Activated CD8-positive, alpha-beta memory T cell treated with anti-CD3 and anti-CD28 coated beads, Interleukin-2, amount 50 U/mL, for 48 hours (primary cell): Measurements from ENCODE around the gene ATP6AP2.
"Not testable (repeated sequence)": the region's sequence is repeated elsewhere in the genome, so short reads cannot be mapped to it uniquely, and the experiment has no call there.

ENCODE experiments used
- DNase-seq: peaks from one replicate; pipeline ENCODE4 v3.0.0-alpha.2; 2020

The ATP6AP2 gene, protein sequence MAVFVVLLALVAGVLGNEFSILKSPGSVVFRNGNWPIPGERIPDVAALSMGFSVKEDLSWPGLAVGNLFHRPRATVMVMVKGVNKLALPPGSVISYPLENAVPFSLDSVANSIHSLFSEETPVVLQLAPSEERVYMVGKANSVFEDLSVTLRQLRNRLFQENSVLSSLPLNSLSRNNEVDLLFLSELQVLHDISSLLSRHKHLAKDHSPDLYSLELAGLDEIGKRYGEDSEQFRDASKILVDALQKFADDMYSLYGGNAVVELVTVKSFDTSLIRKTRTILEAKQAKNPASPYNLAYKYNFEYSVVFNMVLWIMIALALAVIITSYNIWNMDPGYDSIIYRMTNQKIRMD

DNA sequence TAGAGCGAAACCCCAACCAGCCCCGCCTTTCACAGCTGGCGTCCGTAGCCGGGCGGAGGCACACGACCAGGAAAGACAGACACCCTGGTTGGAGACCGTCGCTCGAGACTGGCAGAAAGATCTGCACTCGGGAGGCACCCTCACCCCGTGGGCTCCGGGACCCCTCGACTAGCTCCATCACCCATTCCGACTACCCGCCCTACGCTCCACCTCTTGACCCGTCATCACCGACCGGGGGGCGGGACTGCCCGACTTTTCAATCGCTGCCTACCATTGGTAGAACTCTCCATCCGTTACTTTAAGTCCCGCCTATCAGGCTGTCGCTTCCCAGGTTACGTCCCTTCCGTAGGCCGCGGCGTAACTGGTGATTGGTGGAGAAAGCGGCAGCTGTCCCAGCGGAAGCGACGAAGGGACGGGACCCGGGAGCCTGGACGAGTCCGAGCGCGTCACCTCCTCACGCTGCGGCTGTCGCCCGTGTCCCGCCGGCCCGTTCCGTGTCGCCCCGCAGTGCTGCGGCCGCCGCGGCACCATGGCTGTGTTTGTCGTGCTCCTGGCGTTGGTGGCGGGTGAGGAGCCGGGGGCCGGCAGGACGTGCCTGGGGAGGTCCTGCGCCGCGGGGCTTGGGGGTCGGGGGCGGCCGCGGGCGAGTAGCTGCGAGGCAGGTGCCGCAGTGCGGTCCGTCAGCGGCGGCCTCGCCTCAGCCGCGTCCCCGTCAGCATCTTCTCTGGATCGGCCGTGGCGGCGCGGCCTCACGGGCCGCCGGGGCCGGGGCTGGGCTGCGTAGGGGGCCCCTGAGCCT lies at the start of gene ATP6AP2:
ATP6AP2 (plus strand) TSS at position 434 of the 799 bp plus-strand sequence; CDS start at position 530, 96 bp downstream.
- peak; percentile 86 for DNase-seq

DNA sequence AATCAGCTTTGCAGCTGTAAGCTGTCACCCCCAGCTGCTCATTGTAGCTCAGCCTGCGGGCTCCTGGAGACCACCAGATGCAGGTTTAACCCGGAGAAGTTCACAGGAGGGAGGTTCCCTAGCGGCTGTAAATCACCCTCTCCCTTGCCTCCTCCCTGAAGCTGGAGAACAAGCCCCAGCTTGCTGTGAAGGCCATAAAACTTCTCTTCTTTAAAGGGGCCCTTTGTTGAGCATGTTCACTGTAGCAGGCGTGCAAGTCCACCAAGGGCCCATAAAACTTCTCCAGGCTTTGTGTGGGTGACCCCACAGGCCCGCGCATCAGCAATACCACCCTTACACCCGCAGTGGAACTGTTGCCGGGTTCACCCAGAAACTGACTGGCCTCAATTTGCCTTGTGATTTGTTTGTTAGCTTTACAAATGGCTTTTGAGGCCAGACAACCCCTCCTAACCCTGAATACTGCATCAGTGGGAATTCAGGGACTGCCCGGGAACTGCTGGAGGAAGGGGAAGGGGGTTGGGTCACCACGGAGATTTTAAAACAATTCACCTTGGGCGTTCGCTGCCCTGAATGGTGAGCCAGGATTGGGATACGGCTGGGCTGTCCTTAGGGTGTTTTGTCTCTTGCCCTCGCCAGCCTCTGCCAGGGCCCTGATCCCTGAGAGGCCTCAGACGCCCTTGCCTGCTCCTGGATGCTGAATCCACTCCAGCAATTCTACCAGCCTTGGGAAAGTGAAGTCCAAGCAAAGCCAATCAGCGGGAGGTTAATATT lies 49.5 kb upstream of the ATP6AP2 start:
- no peak for DNase-seq

DNA sequence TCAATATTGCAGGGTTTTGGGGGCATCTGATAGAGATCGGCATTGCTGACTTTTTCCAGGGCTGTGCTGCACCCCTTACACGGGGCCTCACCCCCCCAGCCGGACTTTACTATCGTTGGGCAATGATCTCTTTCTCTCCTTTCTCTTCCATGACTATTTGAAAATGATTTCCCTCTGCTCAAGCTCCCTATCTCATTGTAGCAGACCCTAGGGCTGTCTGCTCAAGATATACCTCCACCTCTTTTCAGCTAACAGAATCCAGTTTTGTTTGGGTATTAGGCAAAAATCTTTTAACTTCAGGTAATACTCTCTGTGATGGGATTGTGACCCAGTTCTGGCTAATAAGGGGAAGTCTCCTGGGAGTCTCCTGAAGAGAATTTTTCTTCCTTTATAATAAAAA lies 43.5 kb upstream of the ATP6AP2 start:
- DNase-seq, result no peak

DNA sequence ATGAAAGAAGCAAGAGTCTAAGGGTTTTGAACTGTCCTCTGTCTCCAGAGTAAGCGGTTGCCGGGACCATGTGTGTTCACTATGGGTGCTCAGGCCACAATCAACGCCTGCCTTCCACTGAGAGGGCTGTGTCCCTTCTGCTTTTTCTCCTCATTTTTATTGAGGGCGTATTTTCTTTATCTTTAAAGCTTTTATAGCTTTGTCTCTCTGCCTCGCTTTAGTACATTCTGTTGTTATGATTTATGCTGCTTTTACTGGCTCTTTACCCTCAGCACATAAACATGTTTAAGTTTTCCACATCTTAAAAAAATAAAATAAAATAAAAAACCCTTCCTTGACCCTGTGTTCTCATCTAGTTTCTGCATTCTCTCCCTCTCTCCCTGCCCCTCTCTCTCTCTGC lies 42.4 kb upstream of the ATP6AP2 start:
- no peak for DNase-seq

DNA sequence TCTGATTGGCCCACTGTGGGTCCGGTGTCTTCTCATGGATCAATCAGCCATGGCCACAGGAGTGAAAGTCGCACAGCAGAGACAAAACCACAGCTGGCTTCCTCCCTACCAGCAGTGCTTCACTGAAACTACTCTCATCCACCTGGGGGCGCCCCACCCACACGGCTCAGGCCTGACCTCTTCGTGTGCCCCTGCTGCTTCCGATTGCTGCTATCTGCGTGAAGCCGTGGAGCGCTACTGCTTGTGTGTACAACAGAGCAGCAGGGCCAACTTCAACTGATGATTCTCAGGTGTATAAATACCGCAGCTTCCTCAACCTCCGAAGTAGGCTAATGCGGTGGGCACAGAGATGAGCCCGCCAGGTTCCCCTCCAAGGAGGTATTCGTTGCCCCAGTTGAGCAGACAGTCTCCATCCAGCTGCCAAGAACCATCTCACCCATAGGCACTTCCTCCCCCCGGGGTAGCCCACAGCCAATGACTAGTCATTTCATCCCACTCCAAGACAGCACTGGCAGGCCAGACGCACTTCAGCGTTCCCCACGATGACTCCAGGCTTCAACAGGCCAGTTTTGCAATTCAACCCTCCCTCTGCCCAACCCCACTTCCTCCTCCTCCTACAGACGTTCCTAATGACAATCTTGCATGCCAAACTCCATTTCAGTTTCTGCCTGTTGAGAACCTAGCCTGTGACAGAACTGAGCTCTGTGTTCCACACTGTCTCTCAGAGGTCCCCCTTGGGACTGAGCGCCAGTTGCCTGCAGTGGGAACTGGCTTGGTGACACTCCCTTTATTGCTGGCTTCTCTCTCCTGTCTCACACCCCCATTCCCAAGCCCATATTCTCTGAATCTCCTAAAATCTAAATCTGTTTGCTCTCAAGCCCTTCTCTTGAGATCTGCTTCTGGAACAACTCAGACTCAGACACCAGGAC lies 41.3 kb upstream of the ATP6AP2 start:
- DNase-seq, result peak; percentile 79

DNA sequence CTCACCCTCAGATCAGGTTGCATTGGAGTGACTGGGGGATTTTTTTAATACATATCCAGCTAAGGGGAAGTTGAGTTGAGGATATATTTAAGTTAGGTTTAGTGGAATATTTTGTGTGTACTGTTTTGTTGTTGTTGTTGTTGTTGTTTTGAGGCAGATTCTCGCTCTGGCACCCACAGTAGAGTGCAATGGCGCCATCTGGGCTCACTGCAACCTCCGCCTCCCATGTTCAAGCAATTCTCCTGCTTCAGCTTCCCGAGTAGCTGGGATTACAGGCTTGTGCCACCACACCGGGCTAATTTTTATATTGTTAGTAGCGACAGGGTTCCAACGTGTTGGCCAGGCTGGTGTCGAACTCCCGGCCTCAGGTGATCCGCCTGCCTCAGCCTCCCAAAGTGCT lies 38.6 kb upstream of the ATP6AP2 start:
- no peak for DNase-seq

DNA sequence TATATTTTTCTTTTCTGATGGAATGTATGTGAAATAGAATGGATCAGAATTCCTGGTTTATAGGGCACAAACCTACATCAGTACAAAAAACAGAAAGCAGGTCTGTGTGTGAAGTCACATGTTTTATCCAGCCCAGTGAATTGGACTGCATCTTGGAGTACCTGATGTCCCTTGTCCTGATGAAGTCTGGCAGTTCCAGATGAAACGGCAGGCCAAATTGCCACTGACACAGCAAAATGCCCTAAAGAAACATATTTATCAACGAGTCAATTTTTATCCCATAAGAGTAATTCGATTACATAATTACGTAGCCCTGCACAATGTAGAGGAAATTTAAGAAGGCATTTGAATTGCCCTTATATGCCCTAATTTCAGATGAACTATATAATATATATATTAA lies 37.8 kb upstream of the ATP6AP2 start:
- DNase-seq, result no peak

DNA sequence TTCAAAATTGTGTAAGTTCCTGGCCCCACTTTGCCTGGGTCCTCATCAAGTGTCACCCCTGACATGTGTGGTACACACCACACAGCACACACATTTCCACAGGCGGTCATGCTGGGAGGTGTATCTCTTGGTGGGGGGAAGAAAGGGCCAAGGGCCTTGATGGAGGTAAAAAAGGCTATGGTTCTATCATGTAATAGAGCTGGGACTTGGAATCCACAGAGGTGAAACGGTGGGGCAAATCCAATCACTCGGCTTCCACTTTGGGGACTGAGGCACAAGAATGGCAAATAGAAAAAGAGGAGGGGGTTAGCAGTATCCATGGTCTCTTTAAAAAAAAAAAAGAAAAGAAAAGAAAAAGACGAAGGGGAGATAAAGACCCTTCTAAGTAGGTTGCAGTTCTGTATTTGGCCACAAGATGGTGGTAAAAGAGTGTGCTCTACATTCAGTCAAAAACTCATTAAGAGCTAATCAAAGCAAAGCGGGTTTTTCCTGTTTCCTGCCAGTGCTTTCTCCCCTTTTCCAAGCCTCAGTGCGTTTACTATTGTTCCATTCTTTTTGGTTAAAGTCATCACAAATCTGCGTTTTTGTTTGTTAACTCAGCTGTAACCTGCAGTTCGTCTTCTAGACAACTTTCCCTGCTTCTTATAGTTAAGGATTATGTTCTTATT lies 37.0 kb upstream of the ATP6AP2 start:
- no peak for DNase-seq

DNA sequence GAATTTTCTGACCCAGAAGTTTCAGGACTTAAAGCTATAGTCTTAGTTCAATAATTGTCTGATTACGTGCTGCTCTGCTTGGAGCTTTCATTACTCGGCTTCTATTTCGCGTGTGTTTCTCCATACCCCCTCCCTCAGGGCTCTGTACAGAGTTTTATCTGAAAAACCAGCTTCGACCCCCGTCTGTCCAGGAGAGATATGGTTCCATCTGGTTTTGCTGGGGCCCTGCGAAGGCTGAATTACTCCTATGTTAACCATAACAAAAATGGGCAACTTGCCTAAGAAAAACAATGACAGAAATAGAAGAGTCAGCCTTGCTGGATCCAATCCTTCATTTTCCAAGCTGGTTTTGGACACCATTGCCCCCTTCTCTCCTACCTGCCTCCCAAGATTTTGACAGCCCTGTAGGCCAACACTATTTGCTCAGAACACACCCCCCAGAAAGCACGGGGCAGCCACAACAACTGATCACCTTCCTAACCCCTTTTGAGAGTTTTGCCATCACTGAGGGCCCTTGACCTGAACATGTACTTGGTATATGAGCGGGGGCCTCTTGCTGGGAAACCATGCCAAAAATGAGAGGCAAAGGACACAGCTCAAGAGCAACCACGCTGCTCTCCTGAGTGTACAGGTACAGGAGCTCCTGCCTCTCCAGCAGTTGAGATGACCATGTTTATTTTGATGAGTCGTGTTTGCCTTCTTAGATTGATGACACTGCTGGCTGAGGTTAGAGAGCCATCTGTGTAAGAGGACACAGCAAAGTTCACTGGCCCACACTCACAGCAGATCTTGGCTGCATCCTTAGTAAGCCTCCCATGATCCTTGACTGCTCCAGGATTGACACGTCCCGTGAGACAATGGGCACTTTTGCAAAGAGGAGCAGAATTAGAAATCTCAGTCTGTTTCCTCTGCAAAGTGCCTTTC lies 36.2 kb upstream of the ATP6AP2 start:
- no peak for DNase-seq

DNA sequence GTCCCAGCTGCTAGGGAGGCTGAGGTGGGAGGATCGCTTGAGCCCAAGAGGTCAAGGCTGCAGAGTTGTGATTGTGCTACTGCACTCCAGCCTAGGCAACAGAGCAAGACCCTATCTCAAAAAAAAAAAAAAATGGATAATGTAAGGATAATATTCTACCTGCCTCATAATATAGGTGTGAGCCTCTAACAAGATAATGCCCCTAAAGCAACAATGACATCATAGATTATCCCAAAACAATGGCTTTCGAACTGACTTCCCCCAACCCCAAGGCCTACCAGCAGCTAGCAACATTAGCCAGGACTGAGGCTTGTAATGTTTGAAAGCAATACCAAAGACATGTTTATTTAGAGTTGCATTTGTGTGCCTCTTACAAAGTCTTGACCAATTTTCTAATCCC lies 33.9 kb upstream of the ATP6AP2 start:
- DNase-seq, result no peak

DNA sequence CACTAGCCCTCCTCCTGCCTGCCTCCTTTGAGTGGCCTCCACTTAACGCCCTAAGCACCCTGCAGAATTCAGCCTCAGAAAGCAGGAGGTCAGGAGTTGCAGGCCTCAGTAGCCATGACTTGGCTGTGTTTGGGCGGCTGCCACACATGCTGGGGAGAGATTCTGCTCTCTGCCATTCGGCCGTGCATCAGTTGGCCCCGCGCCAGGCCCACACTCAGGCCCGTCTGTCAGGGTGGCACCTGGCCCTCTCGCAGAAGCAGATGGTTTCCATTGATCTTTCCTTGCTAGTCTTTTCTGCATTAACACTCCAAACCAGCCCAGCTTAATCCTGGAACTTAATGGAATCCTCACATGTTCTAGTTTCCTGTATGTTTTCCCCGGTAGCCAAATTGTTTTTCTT lies 30.7 kb upstream of the ATP6AP2 start:
- DNase-seq, result no peak

DNA sequence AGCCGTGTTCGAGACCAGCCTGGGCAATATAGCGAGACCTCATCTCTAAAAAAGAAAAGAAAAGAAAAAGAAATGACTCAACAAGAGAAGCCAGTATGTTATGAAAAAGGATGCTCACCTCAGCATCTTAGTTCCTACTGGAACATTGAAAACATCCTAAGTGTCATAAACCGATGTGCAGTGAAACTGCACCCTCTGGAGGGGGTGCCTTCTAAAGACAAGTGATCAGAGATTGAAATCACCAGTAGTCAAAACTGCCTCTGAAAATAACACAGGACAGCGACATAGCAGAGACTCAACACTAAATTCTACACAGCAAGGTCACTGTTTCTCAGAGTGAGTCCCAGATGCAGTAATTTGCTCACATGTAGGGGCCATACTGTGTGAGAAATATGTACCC lies 28.0 kb upstream of the ATP6AP2 start:
- no peak for DNase-seq

DNA sequence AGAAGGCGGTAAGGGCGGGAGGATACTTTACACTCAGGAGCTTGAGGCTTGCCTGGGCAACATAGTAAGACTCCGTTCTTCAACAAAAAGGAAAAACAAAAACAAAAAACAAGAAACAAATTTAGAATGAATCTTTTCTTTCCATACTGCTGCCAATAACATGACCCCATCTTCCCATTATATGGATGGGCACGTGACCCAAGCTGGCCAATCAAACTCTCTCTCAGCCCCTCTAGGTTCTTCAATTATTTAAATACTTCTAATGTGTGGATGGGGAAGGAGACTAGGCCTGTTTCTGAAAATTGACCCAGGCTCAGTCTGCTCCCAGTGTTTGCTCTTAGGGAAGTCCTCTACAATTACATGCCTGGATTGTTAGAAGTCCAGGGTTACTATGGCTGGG lies 22.2 kb upstream of the ATP6AP2 start:
- DNase-seq, result no peak

DNA sequence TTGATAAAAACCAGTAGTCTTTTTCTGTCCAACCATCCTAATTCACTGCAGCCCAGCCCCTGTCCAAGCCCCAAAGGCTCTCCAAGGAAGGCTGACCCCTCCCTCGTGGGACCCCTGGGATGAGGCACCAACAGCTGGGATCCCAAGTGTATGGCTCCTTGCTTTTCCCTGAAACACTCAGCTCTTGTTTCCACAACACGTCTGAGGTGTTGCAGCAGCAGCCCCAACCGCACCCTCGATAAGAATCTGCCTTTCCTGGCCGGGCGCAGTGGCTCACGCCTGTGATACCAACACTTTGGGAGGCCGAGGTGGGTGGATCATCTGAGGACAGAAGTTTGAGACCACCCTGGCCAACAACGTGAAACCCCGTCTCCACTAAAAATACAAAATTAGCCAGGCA lies 17.0 kb upstream of the ATP6AP2 start:
- no peak for DNase-seq

DNA sequence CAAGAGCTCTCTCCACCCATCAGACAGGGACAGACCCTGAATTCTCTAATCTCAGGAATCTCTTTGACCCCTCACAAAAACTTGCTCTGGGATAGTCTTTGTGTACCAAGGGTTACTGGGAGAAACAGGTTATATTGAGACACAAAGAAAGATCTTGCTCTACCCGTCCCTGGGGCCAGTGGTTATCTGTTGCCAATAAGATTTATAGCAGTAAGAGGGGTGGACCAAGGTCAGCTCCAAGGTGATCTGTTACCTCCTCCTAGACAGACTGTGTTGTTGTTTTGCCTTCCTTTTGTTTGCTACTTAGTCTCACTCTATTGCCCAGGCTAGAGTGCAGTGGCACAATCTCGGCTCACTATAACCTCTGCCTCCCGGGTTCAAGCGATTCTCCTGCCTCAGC lies 16.3 kb upstream of the ATP6AP2 start:
- DNase-seq, result no peak

DNA sequence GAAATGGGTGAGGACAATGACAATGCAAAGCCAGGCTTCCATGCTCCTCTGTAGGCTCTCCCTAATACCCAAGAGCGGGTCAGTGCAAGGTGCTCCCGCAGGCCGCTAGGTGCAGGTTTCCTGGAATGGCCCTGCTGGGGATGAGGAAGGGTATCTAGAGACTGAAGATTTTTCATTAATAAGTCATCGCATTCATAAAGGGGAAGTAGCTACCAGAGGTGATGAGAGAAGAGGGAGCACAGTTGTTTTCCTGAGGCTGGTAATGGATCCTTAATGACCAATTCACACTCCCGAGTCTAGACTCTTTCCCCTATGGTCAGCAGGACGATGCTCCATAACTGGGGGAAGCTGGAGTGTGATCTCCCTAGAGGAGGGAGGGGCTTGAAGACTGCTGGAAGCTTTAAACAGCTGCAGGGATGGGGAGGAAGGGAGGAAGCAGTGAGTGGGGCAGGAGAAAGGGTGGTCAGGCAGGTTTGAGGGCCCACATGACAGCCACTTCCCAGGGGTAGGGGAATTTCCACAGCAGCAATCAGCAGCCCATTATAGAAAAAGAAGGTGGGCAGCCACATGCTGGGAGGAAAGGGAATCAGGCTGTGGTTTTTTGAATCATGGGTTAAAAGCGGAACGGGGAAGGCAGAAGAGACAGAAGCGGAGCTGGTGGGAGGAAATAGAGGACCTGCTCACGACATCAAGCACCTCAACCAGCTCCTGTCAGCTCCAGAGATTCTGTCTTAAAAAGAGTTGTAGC lies 10.2 kb upstream of the ATP6AP2 start:
- DNase-seq, result no peak

DNA sequence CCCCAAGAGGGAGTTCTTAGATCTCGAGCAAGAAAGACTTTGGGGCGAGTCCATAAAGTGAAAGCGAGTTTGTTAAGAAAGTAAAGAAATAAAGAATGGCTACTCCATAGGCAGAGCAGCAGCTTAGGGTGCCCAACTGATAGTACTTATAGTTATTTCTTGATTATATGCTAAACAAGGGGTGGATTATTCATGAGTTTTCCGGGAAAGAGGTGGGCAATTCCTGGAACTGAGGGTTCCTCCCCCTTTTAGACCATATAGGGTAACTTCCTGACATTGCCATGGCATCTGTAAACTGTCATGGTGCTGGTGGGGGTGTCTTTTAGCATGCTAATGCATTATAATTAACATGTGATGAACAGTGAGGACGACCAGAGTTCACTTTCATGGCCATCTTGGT lies 9.6 kb upstream of the ATP6AP2 start:
- DNase-seq, result peak; percentile 54

DNA sequence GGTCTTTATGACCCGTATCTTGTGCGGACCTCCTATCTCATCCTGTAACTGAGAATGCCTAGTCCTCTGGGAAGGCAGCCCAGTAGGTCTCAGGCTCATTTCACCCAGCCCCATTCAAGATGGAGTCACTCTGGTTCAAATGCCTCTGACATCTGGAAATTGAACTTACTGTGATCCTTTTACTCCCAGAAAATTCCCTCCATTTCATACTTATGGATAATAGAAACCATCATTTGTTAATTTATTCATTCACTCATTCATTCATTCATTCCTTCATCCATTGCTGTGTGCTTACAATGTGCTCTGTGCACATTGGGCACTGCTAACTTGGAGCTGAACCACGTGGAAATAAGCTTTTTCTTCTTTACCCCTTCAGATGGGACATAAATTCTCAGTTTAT lies 9.2 kb upstream of the ATP6AP2 start:
- no peak for DNase-seq

DNA sequence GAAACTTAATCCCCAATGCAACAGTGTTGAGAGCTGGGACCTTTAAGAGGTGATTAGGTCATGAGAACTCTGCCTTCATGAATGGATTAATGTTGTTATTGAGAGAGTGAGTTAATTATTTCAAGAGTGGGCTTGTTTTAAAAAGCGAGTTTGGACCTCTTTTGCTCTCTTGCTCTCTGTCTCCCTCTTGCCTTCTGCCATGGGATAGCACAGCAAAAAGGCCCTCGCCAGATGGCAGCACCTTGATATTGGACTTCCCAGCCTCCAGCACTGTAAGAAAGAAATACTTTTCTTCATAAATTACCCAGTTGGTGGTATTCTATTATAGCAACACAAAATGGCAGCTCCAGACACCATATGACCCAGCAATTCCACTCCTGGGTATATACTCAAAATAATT lies 7.0 kb upstream of the ATP6AP2 start:
- no peak for DNase-seq

DNA sequence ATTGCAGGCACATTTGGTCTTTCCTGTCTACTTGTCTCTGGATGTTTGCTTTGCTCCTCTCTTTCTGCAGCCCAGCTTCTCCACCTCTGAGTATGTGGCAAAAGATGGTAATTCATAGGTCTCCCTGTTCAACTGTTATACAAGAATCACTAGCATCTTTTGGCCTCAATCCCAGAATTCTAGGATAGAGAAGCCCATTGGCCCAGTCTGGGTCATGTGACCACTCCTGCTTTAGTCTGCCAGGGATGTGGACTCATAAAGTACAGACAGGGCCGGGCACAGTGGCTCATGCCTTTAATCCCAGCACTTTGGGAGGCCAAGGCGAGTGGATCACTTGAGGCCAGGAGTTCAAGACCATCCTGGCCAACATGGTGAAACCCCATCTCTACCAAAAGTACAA lies 5.4 kb upstream of the ATP6AP2 start:
- DNase-seq, result not testable (repeated sequence)
